Peyer's patch (tissue), 4 donors: ENCODE data around the gene LRFN4. TPM values are rescaled to one million over a fixed set of nuclear protein-coding genes. Genes with fewer than 3 reads are reported as not detected.

Experiments used
- DNase-seq, 3 donors: peaks; one replicate each; pipeline ENCODE4 v3.0.0-alpha.2; 2017 to 2019
- H3K27ac ChIP-seq, 4 donors: fragments of 200-600 bp; sonication (generic); one replicate each; pipeline ENCODE4 v1.5.1; 2016 to 2019
- H3K27me3 ChIP-seq, 2 donors: fragments of 200-600 bp; sonication (generic); one replicate each; pipeline ENCODE4 v1.5.1; 2019
- H3K36me3 ChIP-seq, 3 donors: fragments of 200-600 bp; sonication (generic); one replicate each; pipeline ENCODE4 v1.5.1; 2016 to 2019
- H3K4me1 ChIP-seq, 4 donors: fragments of 200-600 bp; sonication (generic); one replicate each; pipeline ENCODE4 v1.5.1; 2016 to 2019
- H3K4me3 ChIP-seq, 4 donors: fragments of 200-600 bp; sonication (generic); 1 replicate in 3 of 4; 2 replicates in 1 of 4; pipeline ENCODE4 v1.5.1; 2016 to 2019; ENCODE audit warnings: mild to moderate bottlenecking in 1 of 4
- H3K9me3 ChIP-seq, 4 donors: fragments of 200-600 bp; sonication (generic); one replicate each; pipeline ENCODE4 v1.5.1; 2016 to 2019; ENCODE audit warnings: mild to moderate bottlenecking in 1 of 4
- CTCF ChIP-seq, 6 experiments: fragments of 450-650 bp in 4 of 6; fragments of 200-600 bp in 2 of 6; sonication (generic) in 1 of 6; IDR thresholded peaks; one replicate each; pipeline ENCODE4 v1.5.1; 2017 to 2019; ENCODE audit warnings: antibody characterized with exemption in 6 of 6, mild to moderate bottlenecking in 3 of 6, moderate library complexity in 1 of 6
- POLR2A ChIP-seq, 2 donors: fragments of 450-650 bp; IDR thresholded peaks; one replicate each; pipeline ENCODE4 v1.5.1; 2017; ENCODE audit warnings: antibody characterized with exemption in 2 of 2, mild to moderate bottlenecking in 2 of 2, moderate library complexity in 2 of 2
- total RNA-seq, 4 donors: library from RNA; depleted of rRNA; stranded (reverse); fragments of >200 nt; gene quantifications; one replicate each; pipeline ENCODE4 v1.1.0, GENCODE V29; 2016

LRFN4 gene
- total RNA-seq, 4 donors from 2014 or later = 2.5 to 9.0 (median 4.3) TPM

DNA sequence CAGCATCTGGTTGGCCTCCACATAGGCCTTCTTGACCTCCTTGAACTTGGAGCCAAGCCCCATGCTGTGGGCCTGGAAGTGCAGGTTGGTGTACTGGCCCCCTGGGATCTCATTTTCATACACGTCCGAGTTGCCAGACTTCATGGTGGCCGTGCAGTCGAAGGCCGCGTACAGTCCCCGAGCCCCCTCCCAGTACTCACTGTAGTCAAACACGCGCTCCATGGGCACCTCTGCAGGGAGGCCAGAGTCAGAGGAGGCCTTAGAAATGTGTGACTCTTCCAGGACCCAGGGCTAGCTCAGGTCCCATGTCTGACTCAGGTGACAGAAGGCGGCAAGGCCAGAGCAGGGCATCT, 6.7 kb upstream of the LRFN4 start:
- Histone ChIP-seq H3K4me1 (peaks cover 0 to 3% (median under 1%) of the 10 kb centered on the region in 4 donors), H3K27me3 (no peaks in the 10 kb centered on the region), H3K27ac (no peak overlapping the region), H3K4me3 (no peak overlapping the region), H3K9me3 (no peaks in the 10 kb centered on the region), H3K36me3 (peaks cover 0 to 48% (median 0%) of the 10 kb centered on the region in 3 donors)
- TF ChIP-seq POLR2A (IDR thresholded peaks at IDR 0.05) = no peak
- no peak for TF ChIP-seq CTCF (IDR thresholded peaks at IDR 0.05)
- peak in 1 of 3 donors; percentile 40 for DNase-seq

- no peak for TF ChIP-seq CTCF (IDR thresholded peaks at IDR 0.05)
- TF ChIP-seq POLR2A (IDR thresholded peaks at IDR 0.05) = no peak
- Histone ChIP-seq H3K27ac (no peak overlapping the region), H3K4me1 (peaks cover 0 to 6% (median 3%) of the 10 kb centered on the region in 4 donors), H3K27me3 (no peaks in the 10 kb centered on the region), H3K4me3 (no peak overlapping the region), H3K9me3 (no peaks in the 10 kb centered on the region), H3K36me3 (peaks cover 0 to 43% (median 0%) of the 10 kb centered on the region in 3 donors)
- peak in 1 of 3 donors; percentile 36 for DNase-seq
Measured at GRCh38 chr11:66850588-66851238, 6.2 kb upstream of the LRFN4 start.

- peak in 1 of 3 donors; percentile 34 for DNase-seq
- no peak overlapping the region for H3K4me3 ChIP-seq
- H3K9me3 ChIP-seq = no peaks in the 10 kb centered on the region
- H3K27ac ChIP-seq = no peak overlapping the region
- H3K4me1 ChIP-seq = peaks cover 0 to 6% (median 3%) of the 10 kb centered on the region in 4 donors
- TF ChIP-seq CTCF (IDR thresholded peaks at IDR 0.05) = no peak
- no peak for TF ChIP-seq POLR2A (IDR thresholded peaks at IDR 0.05)
- H3K36me3 ChIP-seq = peaks cover 0 to 38% (median 0%) of the 10 kb centered on the region in 3 donors
- no peaks in the 10 kb centered on the region for H3K27me3 ChIP-seq
Measured at GRCh38 chr11:66851239-66851596, 5.6 kb upstream of the LRFN4 start.

GRCh38 chr11:66851698-66852465, 5.0 kb upstream of the LRFN4 start:
- no peak for DNase-seq
- peak in 1 of 6 experiments; percentile 4 for TF ChIP-seq CTCF (IDR thresholded peaks at IDR 0.05)
- no peak for TF ChIP-seq POLR2A (IDR thresholded peaks at IDR 0.05)
- Histone ChIP-seq H3K4me3 (no peak overlapping the region), H3K4me1 (peaks cover 0 to 6% (median 3%) of the 10 kb centered on the region in 4 donors), H3K27me3 (no peaks in the 10 kb centered on the region), H3K36me3 (peaks cover 0 to 33% (median 0%) of the 10 kb centered on the region in 3 donors), H3K9me3 (no peaks in the 10 kb centered on the region), H3K27ac (no peak overlapping the region)

DNA sequence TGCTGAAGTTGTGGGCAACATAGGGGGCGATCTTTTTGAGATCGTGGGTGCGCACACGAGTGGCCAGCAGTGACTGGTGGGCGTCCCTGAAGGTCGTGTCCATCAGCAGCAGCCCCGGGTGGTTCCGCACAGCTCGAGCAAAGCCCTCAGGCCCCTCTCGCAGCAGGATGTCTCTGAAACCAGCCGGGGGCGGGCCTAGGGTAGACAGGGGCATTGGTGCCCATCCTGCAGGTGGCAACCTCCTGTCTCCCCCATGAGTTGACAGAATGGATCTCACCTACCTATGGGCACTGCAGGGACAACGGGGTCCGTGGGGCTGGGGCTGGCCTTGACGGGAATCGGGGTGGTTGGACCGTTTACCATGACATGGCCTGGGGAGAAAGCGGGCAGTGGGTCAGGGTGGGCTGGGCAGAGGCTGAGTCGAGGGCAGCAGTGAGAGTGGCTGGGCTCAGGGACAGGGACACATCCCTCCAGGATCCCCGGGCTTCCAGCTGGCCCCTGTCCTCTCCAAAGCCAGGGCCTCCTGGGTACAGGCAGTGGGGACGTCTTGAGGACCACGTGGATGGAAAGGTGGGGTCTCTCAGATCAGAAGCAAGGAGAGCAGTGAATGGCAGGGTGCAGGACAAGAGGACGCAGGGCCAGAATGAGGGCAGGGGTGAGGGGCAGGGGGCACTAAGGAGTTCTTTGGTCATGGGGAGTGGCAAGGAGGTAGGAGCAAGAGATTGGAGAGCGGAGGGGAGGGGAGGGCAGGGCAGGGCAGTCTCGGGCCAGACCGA, 4.2 kb upstream of the LRFN4 start:
- Histone ChIP-seq H3K4me3 (no peak overlapping the region), H3K27ac (no peak overlapping the region), H3K36me3 (peaks cover 0 to 27% (median 0%) of the 10 kb centered on the region in 3 donors), H3K27me3 (no peaks in the 10 kb centered on the region), H3K9me3 (no peaks in the 10 kb centered on the region), H3K4me1 (peaks cover 0 to 12% (median 3%) of the 10 kb centered on the region in 4 donors)
- TF ChIP-seq POLR2A (IDR thresholded peaks at IDR 0.05) = no peak
- TF ChIP-seq CTCF (IDR thresholded peaks at IDR 0.05) = no peak
- no peak for DNase-seq
